Heart left ventricle (tissue), 16 donors: ENCODE results near the gene MAGED2. TPM values are rescaled to one million over a fixed set of nuclear protein-coding genes. Genes with fewer than 3 reads are reported as not detected.

Source experiments
- ATAC-seq, 4 donors: fragments of 200-7000 bp; cut with Tn5 transposase; one replicate each; pipeline ENCODE4 v1.9.1; 2020 to 2022; ENCODE audit warnings: moderate library complexity in 4 of 4, mild to moderate bottlenecking in 3 of 4, moderate number of reproducible peaks in 1 of 4
- DNase-seq, 5 donors: peaks; one replicate each; pipeline ENCODE4 v3.0.0-alpha.2; 2020
- H3K27ac ChIP-seq, 12 donors: fragments of 200-600 bp; sonication (generic) in 4 of 12; one replicate each; pipeline versions ENCODE4 v1.5.0 to v1.8.0; 2016 to 2022; ENCODE audit warnings: mild to moderate bottlenecking in 2 of 12
- H3K27me3 ChIP-seq, 9 donors: fragments of 200-600 bp; sonication (generic) in 2 of 9; one replicate each; pipeline versions ENCODE4 v1.5.1 to v1.8.0; 2016 to 2022; ENCODE audit warnings: mild to moderate bottlenecking in 3 of 9
- H3K36me3 ChIP-seq, 9 donors: fragments of 200-600 bp; sonication (generic) in 2 of 9; one replicate each; pipeline versions ENCODE4 v1.5.0 to v1.8.0; 2018 to 2022; ENCODE audit warnings: mild to moderate bottlenecking in 2 of 9
- H3K4me1 ChIP-seq, 12 donors: fragments of 200-600 bp; sonication (generic) in 4 of 12; one replicate each; pipeline versions ENCODE4 v1.5.0 to v1.8.0; 2016 to 2022; ENCODE audit warnings: mild to moderate bottlenecking in 3 of 12
- H3K4me3 ChIP-seq, 12 donors: fragments of 200-600 bp; sonication (generic) in 4 of 12; one replicate each; pipeline versions ENCODE4 v1.5.0 to v1.8.0; 2017 to 2022; ENCODE audit warnings: mild to moderate bottlenecking in 9 of 12, moderate library complexity in 4 of 12
- H3K9me3 ChIP-seq, 12 donors: fragments of 200-600 bp; sonication (generic) in 4 of 12; one replicate each; pipeline versions ENCODE4 v1.5.0 to v1.8.0; 2016 to 2022; ENCODE audit warnings: mild to moderate bottlenecking in 1 of 12
- CTCF ChIP-seq, 12 donors: fragments of 200-600 bp; sonication (generic) in 4 of 12; IDR thresholded peaks; one replicate each; pipeline versions ENCODE4 v1.5.0 to v1.8.0; 2018 to 2022; ENCODE audit warnings: antibody characterized with exemption in 12 of 12, mild to moderate bottlenecking in 5 of 12
- POLR2A ChIP-seq, 2 donors: fragments of 450-650 bp; IDR thresholded peaks; one replicate each; pipeline ENCODE4 v1.6.1; 2017; ENCODE audit warnings: antibody characterized with exemption in 2 of 2, mild to moderate bottlenecking in 2 of 2, moderate library complexity in 2 of 2
- WGBS, 4 donors: extraction: QIAGEN DNeasy Blood & Tissue Kit in 2 of 4; methylation state at CpG; one replicate each; pipeline versions ENCODE4 v1.1.5 to v1.1.7; 2013 to 2018; 5-methylcytosine and 5-hydroxymethylcytosine counted together
- intact Hi-C, 10 donors: fragments of 100-400 bp; cut with DNase I; formaldehyde crosslinking; loops; one replicate each; pipeline versions ENCODE4 v1.11.1 to v1.14.2; 2022
- polyA plus RNA-seq, 2 donors: library from polyadenylated mRNA; stranded (reverse); fragments of 200-250 nt; gene quantifications; one replicate each; pipeline ENCODE4 v1.2.3, GENCODE V29; 2013
- total RNA-seq, 9 donors: library from RNA; depleted of rRNA in 2 of 9; stranded (reverse); fragments of >200 nt in 2 of 9; fragmentation: NEBNext Ultra II Directional in 3 of 9; extraction: Animal tissue kit (Norgen Biotek cat#: 25700) in 3 of 9; gene quantifications; one replicate each; pipeline versions ENCODE4 v1.1.0 to v1.2.4, GENCODE V29; 2016 to 2023
- donor health status: ischemic (EF 13 %, LVEDD 7.1; RV severe dilation, severe dysfunction).
- donor health status: healthy with polysubstance abuse.
- donor health status: DM: no; HTN: yes; CAD: no.
- donor health status: DM: no; HTN: no; CAD: no.
- donor health status: ischemic (EF 25% LVEDD 6.9; RV normal size, moderate dysfunction).
- donor health status: ischemic (EF 25% LVEDD 5.7; RV mildly dilated, moderate dysfunction).
- donor health status: healthy.
- donor health status: DM: yes; HTN: yes; CAD: no.
- donor health status: ischemic (EF 35%, LVEDD 5.7; RV mildly dilated, moderate dysfunction).
- donor health status: nonischemic (EF 11% LVEDD 7.7; RV severe dilation, severe dysfunction).
- donor health status: DM: yes; HTN: yes; CAD: no.
- donor health status: PGD.
- donor health status: ischemic (EF 29% LVEDD 5.4; RV normal size, mild dysfunction).
- donor health status: nonischemic (EF 23%, LVEDD 6.1; RV moderate dilation, normal function).

The MAGED2 gene
- total and polyA plus RNA-seq, 11 donors: 59.3 to 126 (median 92.7) TPM

GRCh38 chrX:54811301-54811885 is 3.8 kb downstream of the MAGED2 start:
- H3K36me3 ChIP-seq: peaks cover 0 to 68% (median 55%) of the 10 kb centered on the region in 9 donors
- H3K4me1 ChIP-seq: peaks cover 0 to 18% (median 7%) of the 10 kb centered on the region in 12 donors
- no peak overlapping the region for H3K27ac ChIP-seq
- H3K27me3 ChIP-seq: no peaks in the 10 kb centered on the region
- H3K4me3 ChIP-seq: no peak overlapping the region
- TF ChIP-seq POLR2A (IDR thresholded peaks at IDR 0.05) (no peak), CTCF (IDR thresholded peaks at IDR 0.05) (no peak)
- ATAC-seq: no peak
- no peaks in the 10 kb centered on the region for H3K9me3 ChIP-seq
- intact Hi-C loops: no loop called here
- WGBS, 4 donors: 69 to 85% (median 76%) methylated on average over 9 of the region's 9 CpGs
- DNase-seq: no peak

DNA sequence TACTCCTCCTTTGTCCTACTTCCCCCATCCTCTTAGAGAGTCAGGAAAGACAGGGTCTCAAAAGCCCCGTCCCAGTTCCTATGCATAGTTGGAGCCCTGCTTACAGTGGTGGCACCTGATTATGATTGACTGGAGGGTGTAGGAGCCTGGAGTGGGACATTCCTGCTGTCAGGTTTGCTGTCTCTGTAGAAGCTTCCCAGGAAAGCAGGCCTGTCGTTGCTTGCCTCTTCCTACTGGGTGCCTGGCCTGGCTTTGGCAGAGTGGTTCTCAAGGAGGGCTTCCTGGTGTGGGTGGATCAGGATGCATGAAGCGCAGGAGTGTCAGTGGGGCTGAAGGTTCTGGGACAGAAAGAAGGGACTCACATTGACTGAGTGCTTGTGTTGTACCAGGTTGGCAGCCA is 4.8 kb downstream of the MAGED2 start:
- ATAC-seq (no peak), DNase-seq (no peak)
- 69 to 91% (median 83%) methylated on average over 3 of the region's 3 CpGs for WGBS, 4 donors
- intact Hi-C loops: no loop called here
- Histone ChIP-seq H3K4me3 (no peak overlapping the region), H3K9me3 (no peaks in the 10 kb centered on the region), H3K4me1 (peaks cover 0 to 18% (median 7%) of the 10 kb centered on the region in 12 donors), H3K27me3 (no peaks in the 10 kb centered on the region), H3K36me3 (peaks cover 0 to 69% (median 56%) of the 10 kb centered on the region in 9 donors), H3K27ac (no peak overlapping the region)
- TF ChIP-seq POLR2A (IDR thresholded peaks at IDR 0.05) (no peak), CTCF (IDR thresholded peaks at IDR 0.05) (no peak)

DNA sequence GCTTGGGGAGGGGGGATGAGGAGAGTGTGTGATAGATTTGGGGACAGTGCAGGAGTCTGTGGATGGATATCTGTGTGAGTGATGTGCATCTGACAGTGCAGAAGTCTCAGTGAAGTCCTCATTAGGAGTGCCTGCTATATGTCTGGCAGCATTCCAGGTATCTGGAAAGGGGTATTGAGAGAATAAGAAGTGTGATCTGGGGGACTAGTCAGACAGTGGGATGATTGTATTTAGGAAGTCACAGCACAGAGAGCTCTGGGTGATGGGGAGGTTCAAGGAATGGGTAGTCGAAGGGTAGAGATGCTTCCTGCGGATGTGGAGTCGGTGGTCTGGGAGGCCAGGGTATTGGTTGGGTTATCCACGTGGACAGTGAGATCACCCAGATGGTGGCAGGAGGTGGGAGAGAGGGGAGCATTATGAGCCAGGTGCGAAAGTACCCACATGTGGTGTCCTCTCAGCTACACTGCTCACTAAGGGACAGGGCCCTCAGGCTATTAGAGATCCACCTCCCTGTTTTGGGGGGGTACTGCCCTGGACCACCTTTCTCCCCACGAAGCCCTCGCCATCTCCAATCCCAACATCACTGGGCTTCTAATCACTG is 9.8 kb downstream of the MAGED2 start:
- Histone ChIP-seq H3K9me3 (no peaks in the 10 kb centered on the region), H3K36me3 (peaks cover 0 to 42% (median 37%) of the 10 kb centered on the region in 9 donors), H3K4me1 (no peaks in the 10 kb centered on the region), H3K27ac (no peak overlapping the region), H3K27me3 (no peaks in the 10 kb centered on the region), H3K4me3 (no peak overlapping the region)
- ATAC-seq (peak in 2 of 4 donors; percentile 20 to 23), DNase-seq (no peak)
- TF ChIP-seq POLR2A (IDR thresholded peaks at IDR 0.05): no peak
- TF ChIP-seq CTCF (IDR thresholded peaks at IDR 0.05): no peak
- intact Hi-C loops: no loop called here
- WGBS, 4 donors: 72 to 85% (median 78%) methylated on average over 7 of the region's 7 CpGs

DNA sequence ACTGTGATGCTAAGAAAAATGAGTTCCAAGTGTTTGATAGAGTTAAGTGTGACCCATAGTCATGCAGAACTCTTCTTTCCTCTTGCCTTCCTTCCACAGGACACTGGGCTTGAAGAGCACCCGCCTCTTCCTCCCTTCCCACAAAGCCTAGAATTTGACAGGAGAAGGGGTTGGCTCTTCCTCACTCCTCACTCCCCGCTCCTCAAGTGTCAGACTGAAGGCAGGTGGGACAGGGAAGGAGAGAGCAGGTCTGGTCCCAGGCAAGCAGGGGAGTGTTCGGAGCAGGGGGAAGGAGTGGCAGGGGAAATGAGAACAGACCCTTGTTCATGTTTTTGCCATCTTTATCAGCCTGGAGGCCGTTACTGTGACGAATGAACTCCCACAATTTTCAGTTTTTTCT is 10.7 kb downstream of the MAGED2 start:
- TF ChIP-seq POLR2A (IDR thresholded peaks at IDR 0.05): no peak
- TF ChIP-seq CTCF (IDR thresholded peaks at IDR 0.05): no peak
- H3K9me3 ChIP-seq: no peaks in the 10 kb centered on the region
- WGBS, 4 donors: 34 to 59% (median 56%) methylated on average over 5 of the region's 5 CpGs
- intact Hi-C loops: no loop called here
- H3K27me3 ChIP-seq: no peaks in the 10 kb centered on the region
- no peaks in the 10 kb centered on the region for H3K4me1 ChIP-seq
- H3K4me3 ChIP-seq: no peak overlapping the region
- ATAC-seq (no peak), DNase-seq (no peak)
- no peak overlapping the region for H3K27ac ChIP-seq
- H3K36me3 ChIP-seq: peaks cover 0 to 33% (median 28%) of the 10 kb centered on the region in 9 donors
